ENCODE results near the gene PDCD1LG2. TPM values are rescaled to one million over a fixed set of nuclear protein-coding genes. Genes with fewer than 3 reads are reported as not detected.

The PDCD1LG2 gene
- total and polyA plus RNA-seq, 2 of the 8 experiments (the other 6 are each of a cell fraction or from before 2014, with no cell fraction given): not detected

DNA sequence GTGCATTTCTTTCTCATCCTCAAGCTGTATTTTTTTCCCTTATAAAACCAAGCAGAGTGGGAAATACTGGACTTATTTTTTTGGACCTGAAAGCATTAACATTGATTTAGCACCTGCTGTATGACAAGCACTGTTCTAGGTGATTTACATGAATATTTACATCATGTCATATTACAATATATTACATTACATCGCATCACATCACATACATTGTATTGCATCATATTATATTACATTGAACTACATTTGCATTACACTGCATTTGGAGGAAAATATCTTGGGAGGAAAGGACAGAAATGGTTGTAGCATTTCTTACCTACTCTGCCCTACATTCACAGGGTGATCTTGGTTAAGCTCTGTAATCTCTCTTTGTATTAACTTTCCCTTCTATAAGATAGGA is 11.2 kb upstream of the PDCD1LG2 start (continued):
- TF ChIP-seq, protein P1, sequence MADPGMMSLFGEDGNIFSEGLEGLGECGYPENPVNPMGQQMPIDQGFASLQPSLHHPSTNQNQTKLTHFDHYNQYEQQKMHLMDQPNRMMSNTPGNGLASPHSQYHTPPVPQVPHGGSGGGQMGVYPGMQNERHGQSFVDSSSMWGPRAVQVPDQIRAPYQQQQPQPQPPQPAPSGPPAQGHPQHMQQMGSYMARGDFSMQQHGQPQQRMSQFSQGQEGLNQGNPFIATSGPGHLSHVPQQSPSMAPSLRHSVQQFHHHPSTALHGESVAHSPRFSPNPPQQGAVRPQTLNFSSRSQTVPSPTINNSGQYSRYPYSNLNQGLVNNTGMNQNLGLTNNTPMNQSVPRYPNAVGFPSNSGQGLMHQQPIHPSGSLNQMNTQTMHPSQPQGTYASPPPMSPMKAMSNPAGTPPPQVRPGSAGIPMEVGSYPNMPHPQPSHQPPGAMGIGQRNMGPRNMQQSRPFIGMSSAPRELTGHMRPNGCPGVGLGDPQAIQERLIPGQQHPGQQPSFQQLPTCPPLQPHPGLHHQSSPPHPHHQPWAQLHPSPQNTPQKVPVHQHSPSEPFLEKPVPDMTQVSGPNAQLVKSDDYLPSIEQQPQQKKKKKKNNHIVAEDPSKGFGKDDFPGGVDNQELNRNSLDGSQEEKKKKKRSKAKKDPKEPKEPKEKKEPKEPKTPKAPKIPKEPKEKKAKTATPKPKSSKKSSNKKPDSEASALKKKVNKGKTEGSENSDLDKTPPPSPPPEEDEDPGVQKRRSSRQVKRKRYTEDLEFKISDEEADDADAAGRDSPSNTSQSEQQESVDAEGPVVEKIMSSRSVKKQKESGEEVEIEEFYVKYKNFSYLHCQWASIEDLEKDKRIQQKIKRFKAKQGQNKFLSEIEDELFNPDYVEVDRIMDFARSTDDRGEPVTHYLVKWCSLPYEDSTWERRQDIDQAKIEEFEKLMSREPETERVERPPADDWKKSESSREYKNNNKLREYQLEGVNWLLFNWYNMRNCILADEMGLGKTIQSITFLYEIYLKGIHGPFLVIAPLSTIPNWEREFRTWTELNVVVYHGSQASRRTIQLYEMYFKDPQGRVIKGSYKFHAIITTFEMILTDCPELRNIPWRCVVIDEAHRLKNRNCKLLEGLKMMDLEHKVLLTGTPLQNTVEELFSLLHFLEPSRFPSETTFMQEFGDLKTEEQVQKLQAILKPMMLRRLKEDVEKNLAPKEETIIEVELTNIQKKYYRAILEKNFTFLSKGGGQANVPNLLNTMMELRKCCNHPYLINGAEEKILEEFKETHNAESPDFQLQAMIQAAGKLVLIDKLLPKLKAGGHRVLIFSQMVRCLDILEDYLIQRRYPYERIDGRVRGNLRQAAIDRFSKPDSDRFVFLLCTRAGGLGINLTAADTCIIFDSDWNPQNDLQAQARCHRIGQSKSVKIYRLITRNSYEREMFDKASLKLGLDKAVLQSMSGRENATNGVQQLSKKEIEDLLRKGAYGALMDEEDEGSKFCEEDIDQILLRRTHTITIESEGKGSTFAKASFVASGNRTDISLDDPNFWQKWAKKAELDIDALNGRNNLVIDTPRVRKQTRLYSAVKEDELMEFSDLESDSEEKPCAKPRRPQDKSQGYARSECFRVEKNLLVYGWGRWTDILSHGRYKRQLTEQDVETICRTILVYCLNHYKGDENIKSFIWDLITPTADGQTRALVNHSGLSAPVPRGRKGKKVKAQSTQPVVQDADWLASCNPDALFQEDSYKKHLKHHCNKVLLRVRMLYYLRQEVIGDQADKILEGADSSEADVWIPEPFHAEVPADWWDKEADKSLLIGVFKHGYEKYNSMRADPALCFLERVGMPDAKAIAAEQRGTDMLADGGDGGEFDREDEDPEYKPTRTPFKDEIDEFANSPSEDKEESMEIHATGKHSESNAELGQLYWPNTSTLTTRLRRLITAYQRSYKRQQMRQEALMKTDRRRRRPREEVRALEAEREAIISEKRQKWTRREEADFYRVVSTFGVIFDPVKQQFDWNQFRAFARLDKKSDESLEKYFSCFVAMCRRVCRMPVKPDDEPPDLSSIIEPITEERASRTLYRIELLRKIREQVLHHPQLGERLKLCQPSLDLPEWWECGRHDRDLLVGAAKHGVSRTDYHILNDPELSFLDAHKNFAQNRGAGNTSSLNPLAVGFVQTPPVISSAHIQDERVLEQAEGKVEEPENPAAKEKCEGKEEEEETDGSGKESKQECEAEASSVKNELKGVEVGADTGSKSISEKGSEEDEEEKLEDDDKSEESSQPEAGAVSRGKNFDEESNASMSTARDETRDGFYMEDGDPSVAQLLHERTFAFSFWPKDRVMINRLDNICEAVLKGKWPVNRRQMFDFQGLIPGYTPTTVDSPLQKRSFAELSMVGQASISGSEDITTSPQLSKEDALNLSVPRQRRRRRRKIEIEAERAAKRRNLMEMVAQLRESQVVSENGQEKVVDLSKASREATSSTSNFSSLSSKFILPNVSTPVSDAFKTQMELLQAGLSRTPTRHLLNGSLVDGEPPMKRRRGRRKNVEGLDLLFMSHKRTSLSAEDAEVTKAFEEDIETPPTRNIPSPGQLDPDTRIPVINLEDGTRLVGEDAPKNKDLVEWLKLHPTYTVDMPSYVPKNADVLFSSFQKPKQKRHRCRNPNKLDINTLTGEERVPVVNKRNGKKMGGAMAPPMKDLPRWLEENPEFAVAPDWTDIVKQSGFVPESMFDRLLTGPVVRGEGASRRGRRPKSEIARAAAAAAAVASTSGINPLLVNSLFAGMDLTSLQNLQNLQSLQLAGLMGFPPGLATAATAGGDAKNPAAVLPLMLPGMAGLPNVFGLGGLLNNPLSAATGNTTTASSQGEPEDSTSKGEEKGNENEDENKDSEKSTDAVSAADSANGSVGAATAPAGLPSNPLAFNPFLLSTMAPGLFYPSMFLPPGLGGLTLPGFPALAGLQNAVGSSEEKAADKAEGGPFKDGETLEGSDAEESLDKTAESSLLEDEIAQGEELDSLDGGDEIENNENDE (IDR thresholded peaks at IDR 0.05; ENCODE audit: insufficient replicate concordance, low read length): no peak
- TF ChIP-seq, protein P2, sequence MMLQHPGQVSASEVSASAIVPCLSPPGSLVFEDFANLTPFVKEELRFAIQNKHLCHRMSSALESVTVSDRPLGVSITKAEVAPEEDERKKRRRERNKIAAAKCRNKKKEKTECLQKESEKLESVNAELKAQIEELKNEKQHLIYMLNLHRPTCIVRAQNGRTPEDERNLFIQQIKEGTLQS (IDR thresholded peaks at IDR 0.05; ENCODE audit: insufficient read depth, low read depth, low read length): no peak
- no peak for TF ChIP-seq NANOG (IDR thresholded peaks at IDR 0.05; ENCODE audit: insufficient read depth, low read depth, low read length, poor library complexity, severe bottlenecking)
- no peak for TF ChIP-seq SUZ12 (IDR thresholded peaks at IDR 0.05; ENCODE audit: low read length)
